SIG-M5 treated with dmso at 0.1 percent for 504 hours (cell line): ENCODE measurements around the gene HSPA1L.

ENCODE experiments used
- DNase-seq: peaks from one replicate; lab custom pipeline; 2025; ENCODE audit not compliant: unreplicated experiment; lab: John Stamatoyannopoulos, UW

HSPA1L gene

DNA sequence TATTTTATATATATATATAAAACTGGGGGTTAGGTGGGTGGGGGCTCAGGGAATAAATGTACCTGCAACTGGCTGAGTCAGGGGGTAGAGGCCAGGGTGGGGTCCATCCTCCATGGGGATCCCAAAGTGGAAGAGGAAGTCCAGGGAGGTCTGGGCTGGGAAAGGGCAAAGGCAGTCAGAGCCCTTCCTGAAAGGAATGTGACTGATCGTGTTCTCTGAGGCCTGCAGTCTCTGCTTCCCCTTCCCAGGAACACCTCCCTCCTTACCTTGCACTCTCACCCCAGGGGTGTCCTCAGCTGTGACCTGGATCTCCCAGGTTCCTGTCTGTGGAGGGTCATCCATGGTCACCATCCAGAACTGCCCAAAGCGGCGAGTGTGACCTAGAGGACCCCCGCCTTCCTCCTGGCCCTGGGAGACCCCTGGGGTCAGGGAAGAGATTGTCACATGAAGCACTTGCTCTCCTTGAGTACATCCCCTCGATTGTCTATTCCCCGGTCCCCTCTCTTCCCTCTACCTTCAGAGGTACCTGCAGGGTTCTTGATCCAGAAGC lies 47.9 kb downstream of the HSPA1L start:
- DNase-seq = no peak

DNA sequence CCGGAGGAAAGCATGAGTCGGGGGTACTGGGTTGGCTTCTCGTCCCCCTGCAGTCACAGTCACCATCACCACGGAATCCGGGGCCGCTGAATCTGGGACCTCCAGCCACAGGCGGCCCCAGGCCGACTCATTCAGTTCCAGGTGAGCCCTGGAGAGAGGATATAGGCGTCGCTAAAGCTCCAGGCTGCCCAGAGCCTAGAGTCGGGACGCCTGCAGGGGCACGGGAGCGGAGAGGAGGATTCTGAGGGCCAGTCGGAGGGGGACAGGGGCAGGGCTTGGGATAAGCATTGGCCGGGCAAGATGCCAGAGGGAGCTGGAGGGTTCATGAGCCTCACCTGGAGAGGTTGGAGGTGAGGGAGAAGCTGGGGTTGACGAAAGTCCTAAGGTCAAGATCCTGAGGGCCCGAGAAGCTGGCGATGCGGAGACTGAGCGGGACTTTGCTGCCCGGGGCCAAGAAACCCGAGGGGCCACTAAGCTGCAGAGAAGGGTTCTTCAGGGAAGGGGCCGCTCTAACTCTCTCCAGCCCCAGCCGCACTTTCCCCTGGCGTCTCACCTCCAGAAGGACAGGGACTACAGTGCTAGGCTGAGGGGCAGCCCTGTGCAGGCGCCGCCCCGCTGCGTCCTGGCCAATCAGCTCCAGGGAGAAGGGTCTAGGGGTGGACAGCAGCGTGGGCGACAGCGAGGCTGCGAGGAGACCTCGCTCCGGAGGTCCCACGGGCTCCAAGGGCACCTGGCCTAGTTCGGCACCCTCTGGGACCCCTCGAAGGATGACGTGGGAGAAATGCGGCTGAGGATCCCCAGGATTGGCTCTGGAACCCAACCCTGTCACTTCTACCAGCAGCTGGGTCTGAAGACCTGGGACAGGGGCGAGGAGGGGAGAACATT lies 48.9 kb downstream of the HSPA1L start:
- no peak for DNase-seq

DNA sequence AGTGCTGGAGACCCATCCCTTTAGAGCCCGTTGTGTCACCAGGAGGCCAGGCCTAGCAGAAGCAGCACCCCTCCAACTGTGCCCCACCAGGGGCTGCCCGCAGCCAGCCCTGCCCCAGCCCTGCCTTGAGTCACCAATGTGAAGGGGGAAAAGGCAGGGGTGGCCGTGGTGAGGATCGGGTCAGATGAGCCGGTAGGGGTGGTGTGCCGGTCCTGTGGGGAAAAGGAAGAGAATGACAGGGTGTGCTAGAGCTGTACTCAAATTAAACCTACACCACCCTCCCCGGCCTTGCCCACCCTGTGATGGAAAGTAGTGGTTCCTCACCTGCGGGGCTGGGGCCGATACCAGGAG lies 49.5 kb downstream of the HSPA1L start:
- no peak for DNase-seq

DNA sequence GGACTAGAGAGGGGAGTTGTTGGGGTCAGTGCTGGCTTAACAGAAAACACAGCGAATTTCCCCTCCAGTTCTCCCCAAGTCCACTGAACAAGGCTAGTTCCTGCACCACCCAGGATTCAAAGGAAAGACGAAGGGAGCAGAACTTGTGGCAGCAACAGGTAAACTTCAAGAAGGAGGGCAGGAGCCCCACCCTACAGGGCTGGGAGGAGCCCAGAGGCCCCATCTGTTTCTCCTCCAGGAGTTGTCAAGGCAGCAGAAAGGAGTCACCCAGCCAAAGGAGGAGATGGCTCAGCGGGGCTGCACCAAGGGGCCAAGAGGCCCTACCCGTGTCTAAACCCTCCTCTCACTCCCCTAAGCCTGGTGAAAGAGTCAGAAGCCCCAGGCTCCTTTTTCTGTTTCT lies 50.9 kb downstream of the HSPA1L start:
- DNase-seq = no peak

DNA sequence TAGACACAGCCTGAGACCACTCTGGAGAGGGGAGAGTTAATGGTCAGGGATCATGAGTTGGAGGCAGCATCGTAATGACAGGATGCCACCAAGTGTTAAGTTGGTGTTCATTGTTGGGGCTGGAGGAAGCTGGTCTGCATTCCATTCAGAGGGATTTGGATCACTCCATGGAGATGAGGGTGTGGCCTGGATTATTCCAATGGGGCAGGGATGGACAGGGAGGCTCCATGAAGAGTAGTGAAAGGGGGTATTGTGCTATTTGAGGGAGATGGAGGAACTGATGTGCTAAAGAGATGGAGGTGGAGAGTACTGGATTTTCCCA lies 51.5 kb downstream of the HSPA1L start:
- DNase-seq = no peak

DNA sequence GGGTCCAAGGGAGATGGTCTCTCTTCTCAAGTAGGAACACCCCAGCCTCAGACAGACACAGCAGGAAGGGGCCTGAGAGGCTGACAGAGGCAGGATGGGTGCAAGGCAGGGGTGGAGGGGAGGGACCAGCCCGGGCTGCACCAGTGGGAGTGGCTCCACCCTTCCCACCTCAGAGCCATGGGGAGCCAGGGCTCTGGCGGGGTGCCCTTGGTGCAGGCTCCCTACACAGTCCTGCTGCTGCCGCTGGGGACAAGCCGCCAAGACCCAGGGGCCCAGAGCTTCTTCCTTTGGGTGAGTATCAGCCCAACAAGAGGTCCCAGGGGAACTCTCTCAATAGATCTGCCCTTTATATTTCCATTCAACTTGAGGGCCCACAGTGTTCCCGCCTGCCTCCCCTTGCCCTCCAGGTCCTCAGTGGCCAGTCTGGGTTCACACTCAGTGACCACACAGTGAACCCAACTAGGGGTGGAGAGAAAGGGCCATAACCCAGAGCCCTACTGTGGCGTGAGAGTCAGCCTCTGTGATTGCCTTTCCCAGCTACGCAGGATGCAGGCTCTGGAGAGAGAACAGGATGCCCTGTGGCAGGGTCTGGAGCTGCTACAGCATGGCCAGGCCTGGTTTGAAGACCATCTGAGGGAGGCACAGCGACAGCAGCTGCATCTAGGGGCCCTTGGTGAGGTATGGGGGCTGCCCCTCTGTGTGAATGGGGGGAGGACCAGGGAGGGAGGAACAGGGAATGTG lies 52.0 kb downstream of the HSPA1L start:
- DNase-seq = no peak

DNA sequence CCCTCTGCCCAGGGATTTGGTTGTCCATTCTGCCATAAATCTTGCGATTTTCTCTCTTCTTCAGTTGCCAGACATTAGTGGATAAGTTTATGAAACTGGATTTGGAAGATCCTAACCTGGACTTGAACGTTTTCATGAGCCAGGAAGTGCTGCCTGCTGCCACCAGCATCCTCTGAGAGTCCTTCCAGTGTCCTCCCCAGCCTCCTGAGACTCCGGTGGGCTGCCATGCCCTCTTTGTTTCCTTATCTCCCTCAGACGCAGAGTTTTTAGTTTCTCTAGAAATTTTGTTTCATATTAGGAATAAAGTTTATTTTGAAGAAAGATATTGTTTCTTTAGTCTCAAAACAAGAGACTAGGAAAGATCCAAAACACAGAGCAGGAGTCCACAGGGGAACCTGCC lies 52.7 kb downstream of the HSPA1L start, which contains the start of gene SAPCD1:
Gene SAPCD1 (plus strand): TSS at position 301 of the 400 bp plus-strand sequence. CDS start 399 bp downstream, outside the sequence.
- no peak for DNase-seq

DNA sequence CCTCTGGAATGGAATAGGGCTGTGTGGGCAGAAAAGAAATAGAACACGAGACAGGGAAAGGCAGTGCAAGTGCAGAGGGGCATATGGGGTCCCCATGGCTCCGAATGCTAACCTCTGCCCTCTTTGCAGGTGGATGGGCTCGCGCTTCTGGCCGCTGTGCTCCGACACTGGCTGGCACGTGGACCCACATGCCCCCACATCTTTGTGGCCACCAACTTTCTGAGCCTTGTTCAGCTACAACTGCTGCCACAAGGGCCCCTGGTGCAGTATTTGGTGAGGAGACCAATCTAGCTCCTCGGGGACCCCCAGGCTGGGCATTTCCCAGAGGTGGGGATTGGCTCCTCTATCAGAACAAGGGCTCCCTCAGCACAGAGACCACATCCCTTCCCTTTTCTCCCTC lies 53.7 kb downstream of the HSPA1L start:
- DNase-seq = no peak

DNA sequence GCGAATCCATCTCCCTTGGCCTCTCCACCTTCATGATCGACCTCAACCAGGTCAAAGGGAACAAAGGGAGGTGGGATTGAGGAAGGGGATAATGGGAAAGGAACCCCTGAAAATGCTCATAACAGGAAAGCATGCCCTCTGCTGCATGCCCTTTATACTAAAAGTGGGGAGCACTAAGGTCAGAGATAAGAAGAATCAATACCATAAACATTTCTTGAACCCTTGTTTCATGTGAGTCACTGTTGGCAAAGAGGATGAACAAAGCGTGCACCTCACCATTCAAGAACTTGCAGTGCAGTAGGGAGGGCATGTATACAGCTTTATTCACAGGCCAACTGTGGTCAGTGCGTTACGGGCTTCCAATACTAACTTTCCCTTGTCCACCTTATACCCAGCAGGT lies 54.3 kb downstream of the HSPA1L start:
- DNase-seq = no peak
